ENCODE results near the gene C4B. TPM values are rescaled to one million over a fixed set of nuclear protein-coding genes. Genes with fewer than 3 reads are reported as not detected.

Gene C4B
- total and polyA plus RNA-seq, 2 experiments from 2014 or later, result 0.57 TPM; not detected in 1

- peaks cover 10% of the 10 kb centered on the region for H3K27me3 Mint-ChIP-seq (ENCODE audit: insufficient read depth, low read depth, poor library complexity)
- no peak overlapping the region for H3K4me3 Mint-ChIP-seq
- TF ChIP-seq CTCF (conservative IDR thresholded peaks at IDR 0.05; ENCODE audit: low read depth in 2 of 2), result no peak
- no peak for TF ChIP-seq EZH2 (IDR thresholded peaks at IDR 0.05; ENCODE audit: low read depth, unreplicated experiment)
- no peak for TF ChIP-seq ZNF462 (CRISPR knock-in tag; IDR thresholded peaks at IDR 0.05)
- no peak for TF ChIP-seq STAT1 (IDR thresholded peaks at IDR 0.05; ENCODE audit: unreplicated experiment)
- no peak for TF ChIP-seq JUNB (IDR thresholded peaks at IDR 0.05; ENCODE audit: unreplicated experiment)
- TF ChIP-seq POLR2AphosphoS5 (IDR thresholded peaks at IDR 0.05; ENCODE audit: low read depth), result no peak
- no peak for TF ChIP-seq EZH2phosphoT487 (IDR thresholded peaks at IDR 0.05; ENCODE audit: unreplicated experiment)
- no peak for TF ChIP-seq CREB1 (CRISPR knock-in tag; IDR thresholded peaks at IDR 0.05; ENCODE audit: low read depth)
- TF ChIP-seq, protein P1, sequence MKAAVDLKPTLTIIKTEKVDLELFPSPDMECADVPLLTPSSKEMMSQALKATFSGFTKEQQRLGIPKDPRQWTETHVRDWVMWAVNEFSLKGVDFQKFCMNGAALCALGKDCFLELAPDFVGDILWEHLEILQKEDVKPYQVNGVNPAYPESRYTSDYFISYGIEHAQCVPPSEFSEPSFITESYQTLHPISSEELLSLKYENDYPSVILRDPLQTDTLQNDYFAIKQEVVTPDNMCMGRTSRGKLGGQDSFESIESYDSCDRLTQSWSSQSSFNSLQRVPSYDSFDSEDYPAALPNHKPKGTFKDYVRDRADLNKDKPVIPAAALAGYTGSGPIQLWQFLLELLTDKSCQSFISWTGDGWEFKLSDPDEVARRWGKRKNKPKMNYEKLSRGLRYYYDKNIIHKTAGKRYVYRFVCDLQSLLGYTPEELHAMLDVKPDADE (IDR thresholded peaks at IDR 0.05), result no peak
- no peak for TF ChIP-seq NANOG (IDR thresholded peaks at IDR 0.05; ENCODE audit: borderline replicate concordance)
- no peak for TF ChIP-seq ZNF331 (CRISPR knock-in tag; IDR thresholded peaks at IDR 0.05; ENCODE audit: low read depth)
- TF ChIP-seq ZNF114 (CRISPR knock-in tag; IDR thresholded peaks at IDR 0.05), result no peak
- TF ChIP-seq REST (IDR thresholded peaks at IDR 0.05; ENCODE audit: unreplicated experiment), result no peak
Observed at GRCh38 chr6:32057966-32058365, 43.4 kb downstream of the C4B start.

More at GRCh38 chr6:32057966-32058365, 43.4 kb downstream of the C4B start:
- no peaks in the 10 kb centered on the region for H3K27me3 ChIP-seq (ENCODE audit: insufficient read depth)
- H3K36me3 ChIP-seq (ENCODE audit: insufficient read depth), result no peaks in the 10 kb centered on the region
- Mint-ChIP-seq H3K4me1 (peaks cover 7% of the 10 kb centered on the region; the same call in 2 of the 3 replicates), H3K36me3 (ENCODE audit: low read depth) (no peaks in the 10 kb centered on the region; the same call in 2 of the 3 replicates), H3K9me3 (no peaks in the 10 kb centered on the region), H3K27ac (no peak overlapping the region)
- no peak overlapping the region for H3K27ac ChIP-seq (ENCODE audit: low read depth)
- ATAC-seq (no peak), DNase-seq (ENCODE audit: low spot score) (no peak)
- no peaks in the 10 kb centered on the region for H3K79me2 ChIP-seq (replicated peaks; ENCODE audit: insufficient read depth)
- no peaks in the 10 kb centered on the region for H3K4me1 ChIP-seq (ENCODE audit: insufficient read depth)
- no peaks in the 10 kb centered on the region for H3F3A ChIP-seq (replicated peaks; ENCODE audit: low read depth)
- no peak overlapping the region for H3K4me3 ChIP-seq
- H3K4me2 ChIP-seq, result no peak overlapping the region
- no peaks in the 10 kb centered on the region for H4K20me1 ChIP-seq (replicated peaks; ENCODE audit: insufficient read depth)
- H2AFZ ChIP-seq, result no peak overlapping the region
- H3K9me2 ChIP-seq (ENCODE audit: insufficient read depth), result no peaks in the 10 kb centered on the region

All from GM23338 (cell line).